ENCODE measurements around the gene MXRA8.

The MXRA8 gene

DNA sequence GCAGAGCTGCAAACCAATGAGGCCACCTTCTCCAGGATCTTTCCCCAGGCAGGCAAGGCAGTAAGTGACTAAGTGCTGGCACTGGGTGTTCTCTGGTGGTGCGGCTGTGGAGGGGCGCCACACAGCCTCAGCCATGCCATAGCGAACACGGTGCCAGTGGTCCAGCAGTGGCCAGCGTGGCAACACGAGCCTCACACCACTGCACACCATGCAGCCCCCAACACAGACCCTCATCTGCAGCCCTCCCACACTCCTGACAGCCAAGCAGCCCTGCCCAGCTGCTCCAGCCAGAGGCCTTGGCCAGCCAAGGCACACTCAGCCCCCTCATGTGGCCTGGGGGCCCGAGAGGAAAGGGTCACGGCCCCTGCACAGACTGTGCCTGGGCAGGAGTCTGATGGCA is 36.9 kb downstream of the MXRA8 start:
- no peak overlapping the region for H3K4me3 ChIP-seq (ENCODE audit: low read depth, low read length)
- no peak for DNase-seq (ENCODE audit: low read depth)
- TF ChIP-seq, protein P1, sequence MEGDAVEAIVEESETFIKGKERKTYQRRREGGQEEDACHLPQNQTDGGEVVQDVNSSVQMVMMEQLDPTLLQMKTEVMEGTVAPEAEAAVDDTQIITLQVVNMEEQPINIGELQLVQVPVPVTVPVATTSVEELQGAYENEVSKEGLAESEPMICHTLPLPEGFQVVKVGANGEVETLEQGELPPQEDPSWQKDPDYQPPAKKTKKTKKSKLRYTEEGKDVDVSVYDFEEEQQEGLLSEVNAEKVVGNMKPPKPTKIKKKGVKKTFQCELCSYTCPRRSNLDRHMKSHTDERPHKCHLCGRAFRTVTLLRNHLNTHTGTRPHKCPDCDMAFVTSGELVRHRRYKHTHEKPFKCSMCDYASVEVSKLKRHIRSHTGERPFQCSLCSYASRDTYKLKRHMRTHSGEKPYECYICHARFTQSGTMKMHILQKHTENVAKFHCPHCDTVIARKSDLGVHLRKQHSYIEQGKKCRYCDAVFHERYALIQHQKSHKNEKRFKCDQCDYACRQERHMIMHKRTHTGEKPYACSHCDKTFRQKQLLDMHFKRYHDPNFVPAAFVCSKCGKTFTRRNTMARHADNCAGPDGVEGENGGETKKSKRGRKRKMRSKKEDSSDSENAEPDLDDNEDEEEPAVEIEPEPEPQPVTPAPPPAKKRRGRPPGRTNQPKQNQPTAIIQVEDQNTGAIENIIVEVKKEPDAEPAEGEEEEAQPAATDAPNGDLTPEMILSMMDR (IDR thresholded peaks at IDR 0.05; ENCODE audit: low read depth, low read length): no peak
- no peak for TF ChIP-seq POLR2A (IDR thresholded peaks at IDR 0.05; ENCODE audit: extremely low read depth, insufficient read length)
- TF ChIP-seq, protein P2, sequence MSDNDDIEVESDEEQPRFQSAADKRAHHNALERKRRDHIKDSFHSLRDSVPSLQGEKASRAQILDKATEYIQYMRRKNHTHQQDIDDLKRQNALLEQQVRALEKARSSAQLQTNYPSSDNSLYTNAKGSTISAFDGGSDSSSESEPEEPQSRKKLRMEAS (IDR thresholded peaks at IDR 0.05; ENCODE audit: low read depth, low read length): no peak
- TF ChIP-seq MYC (IDR thresholded peaks at IDR 0.05; ENCODE audit: low read depth, low read length): no peak

DNA sequence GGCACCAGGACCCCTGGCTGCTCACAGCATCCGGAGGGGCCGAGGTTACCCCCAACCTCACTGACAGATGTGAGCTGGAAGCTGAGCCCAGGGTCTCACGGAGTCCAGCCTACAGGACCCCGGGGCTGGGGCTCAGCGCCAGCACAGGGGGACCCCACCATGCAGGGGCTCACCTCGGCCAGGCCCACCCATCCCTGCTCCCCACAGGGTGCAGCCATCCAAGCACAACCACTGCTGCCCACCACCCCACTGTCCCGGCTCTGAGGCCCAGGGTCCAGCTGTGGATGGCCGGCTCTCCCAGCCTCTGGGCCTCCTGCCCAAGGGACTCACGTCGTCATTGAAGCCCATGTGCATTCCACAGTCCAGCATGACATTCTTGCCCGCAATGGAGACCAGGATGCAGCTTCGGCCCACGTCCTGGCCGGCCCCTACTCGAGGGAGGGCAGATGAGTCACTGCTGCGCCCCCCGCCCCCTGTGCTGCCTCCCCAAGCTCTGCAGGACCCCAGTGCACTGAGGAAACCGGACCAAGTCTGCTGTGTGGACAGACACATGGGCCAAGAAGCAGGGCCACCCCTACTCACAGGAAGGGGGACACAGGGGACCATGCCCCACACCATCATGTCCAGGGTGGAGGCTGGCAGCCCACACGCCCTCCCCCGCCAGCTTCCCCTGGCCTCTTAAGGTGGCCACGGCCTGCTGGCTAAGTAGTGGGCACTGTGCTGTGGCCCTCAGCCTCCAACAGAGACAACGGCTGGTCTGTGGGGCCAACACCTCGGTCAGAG is 37.5 kb downstream of the MXRA8 start:
- TF ChIP-seq, protein P2 (IDR thresholded peaks at IDR 0.05; ENCODE audit: low read depth, low read length): no peak
- TF ChIP-seq, protein P1 (IDR thresholded peaks at IDR 0.05; ENCODE audit: low read depth, low read length): no peak
- TF ChIP-seq POLR2A (IDR thresholded peaks at IDR 0.05; ENCODE audit: extremely low read depth, insufficient read length) (no peak), MYC (IDR thresholded peaks at IDR 0.05; ENCODE audit: low read depth, low read length) (no peak)
- H3K4me3 ChIP-seq (ENCODE audit: low read depth, low read length): no peak overlapping the region

DNA sequence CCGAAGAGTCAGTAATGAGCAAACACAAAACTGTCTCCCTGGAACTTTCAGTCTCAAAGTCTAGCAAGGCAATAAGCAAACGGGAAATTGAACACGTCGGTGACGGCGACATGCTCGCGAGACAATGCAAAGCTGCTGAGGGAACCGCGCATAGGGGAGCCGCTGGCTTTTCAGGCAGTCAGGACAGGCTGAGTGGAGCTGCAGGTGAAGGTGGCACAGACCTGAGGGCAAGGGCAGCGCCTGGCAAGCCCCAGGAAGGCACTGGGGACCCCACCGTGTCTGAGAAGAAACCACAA is 38.8 kb downstream of the MXRA8 start:
- H3K4me3 ChIP-seq (ENCODE audit: low read depth, low read length): no peak overlapping the region
- DNase-seq (ENCODE audit: low read depth): no peak
- TF ChIP-seq POLR2A (IDR thresholded peaks at IDR 0.05; ENCODE audit: extremely low read depth, insufficient read length) (no peak), MYC (IDR thresholded peaks at IDR 0.05; ENCODE audit: low read depth, low read length) (no peak)
- TF ChIP-seq, protein P1 (IDR thresholded peaks at IDR 0.05; ENCODE audit: low read depth, low read length): no peak
- TF ChIP-seq, protein P2 (IDR thresholded peaks at IDR 0.05; ENCODE audit: low read depth, low read length): no peak

More for the DNA sequence above, 37.5 kb downstream of the MXRA8 start:
- DNase-seq (ENCODE audit: low read depth): no peak

DNA sequence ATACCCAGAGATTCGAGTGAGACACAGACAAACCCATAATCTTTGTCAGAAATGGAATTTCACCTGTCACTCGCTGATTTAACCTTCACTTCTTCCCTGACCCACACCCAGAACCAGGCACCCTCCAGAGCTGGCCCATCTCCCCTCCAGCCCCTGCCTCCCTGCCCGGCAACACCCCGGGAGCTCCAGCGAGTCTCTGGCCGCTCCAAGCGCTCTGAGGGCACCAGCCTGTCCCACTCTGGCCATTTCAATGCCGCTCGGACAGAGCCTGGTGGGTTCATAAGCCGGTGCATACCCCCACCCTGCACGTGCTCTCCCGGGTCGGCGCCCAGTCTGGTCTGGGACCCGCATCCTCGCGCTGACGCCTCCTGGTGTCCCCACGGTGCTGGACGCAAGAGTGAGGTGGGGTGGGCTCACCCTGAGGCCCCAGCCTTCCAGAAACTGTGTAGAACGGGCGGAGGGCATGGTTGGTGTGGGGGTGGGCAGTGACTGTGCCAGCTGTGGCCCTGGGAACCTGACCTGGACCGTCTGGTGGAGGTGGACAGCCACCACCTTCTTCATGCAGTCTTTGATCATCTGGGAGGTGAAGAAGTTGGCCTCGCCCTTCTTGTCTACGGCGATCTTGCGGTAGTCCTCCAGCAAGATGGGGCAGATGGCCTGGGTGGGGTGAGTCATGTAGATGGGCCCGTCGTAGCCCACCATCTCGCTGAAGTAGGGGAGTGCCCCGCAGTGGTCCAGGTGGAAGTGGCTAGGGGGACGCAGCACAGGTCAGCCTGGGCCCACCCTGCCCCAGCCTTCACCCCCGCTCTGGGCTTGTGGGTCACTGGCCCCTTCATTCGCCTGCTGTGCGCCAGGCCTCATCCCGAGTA is 39.3 kb downstream of the MXRA8 start:
- no peak for DNase-seq (ENCODE audit: low read depth)
- TF ChIP-seq MYC (IDR thresholded peaks at IDR 0.05; ENCODE audit: low read depth, low read length) (no peak), POLR2A (IDR thresholded peaks at IDR 0.05; ENCODE audit: extremely low read depth, insufficient read length) (no peak)
- TF ChIP-seq, protein P2 (IDR thresholded peaks at IDR 0.05; ENCODE audit: low read depth, low read length): no peak
- TF ChIP-seq, protein P1 (IDR thresholded peaks at IDR 0.05; ENCODE audit: low read depth, low read length): no peak
- no peak overlapping the region for H3K4me3 ChIP-seq (ENCODE audit: low read depth, low read length)

DNA sequence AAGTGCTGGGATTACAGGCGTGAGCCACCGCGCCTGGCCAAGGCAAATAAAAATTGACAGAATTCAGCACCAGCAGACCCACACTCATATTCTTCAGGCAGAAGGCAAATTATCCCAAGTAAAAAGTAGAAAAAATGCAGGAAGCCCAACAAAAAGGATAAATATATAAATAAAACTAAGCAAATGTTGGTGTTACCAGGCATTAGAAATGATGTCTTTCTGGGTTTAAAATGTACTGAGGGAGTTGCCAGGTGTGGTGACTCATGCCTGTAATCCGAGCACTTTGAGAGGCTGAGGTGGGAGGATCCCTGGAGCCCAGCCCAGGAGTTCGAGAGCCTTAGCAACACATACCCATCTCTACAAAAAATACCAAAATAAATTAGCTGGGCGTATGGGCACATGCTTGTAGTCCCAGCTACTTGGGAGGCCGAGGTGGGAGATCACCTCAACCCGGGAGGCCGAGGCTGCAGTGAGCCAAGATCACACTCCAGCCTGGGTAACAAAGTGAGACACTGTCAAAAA is 40.2 kb downstream of the MXRA8 start:
- H3K4me3 ChIP-seq (ENCODE audit: low read depth, low read length): no peak overlapping the region
- no peak for DNase-seq (ENCODE audit: low read depth)

More for the DNA sequence above, 40.2 kb downstream of the MXRA8 start:
- TF ChIP-seq, protein P2 (IDR thresholded peaks at IDR 0.05; ENCODE audit: low read depth, low read length): no peak
- TF ChIP-seq MYC (IDR thresholded peaks at IDR 0.05; ENCODE audit: low read depth, low read length): no peak
- TF ChIP-seq, protein P1 (IDR thresholded peaks at IDR 0.05; ENCODE audit: low read depth, low read length): no peak
- no peak for TF ChIP-seq POLR2A (IDR thresholded peaks at IDR 0.05; ENCODE audit: extremely low read depth, insufficient read length)
